Measurements from ENCODE around the gene KIF6. TPM values are rescaled to one million over a fixed set of nuclear protein-coding genes. Genes with fewer than 3 reads are reported as not detected.

Gene KIF6
- polyA plus RNA-seq, 3 donors: not detected

DNA sequence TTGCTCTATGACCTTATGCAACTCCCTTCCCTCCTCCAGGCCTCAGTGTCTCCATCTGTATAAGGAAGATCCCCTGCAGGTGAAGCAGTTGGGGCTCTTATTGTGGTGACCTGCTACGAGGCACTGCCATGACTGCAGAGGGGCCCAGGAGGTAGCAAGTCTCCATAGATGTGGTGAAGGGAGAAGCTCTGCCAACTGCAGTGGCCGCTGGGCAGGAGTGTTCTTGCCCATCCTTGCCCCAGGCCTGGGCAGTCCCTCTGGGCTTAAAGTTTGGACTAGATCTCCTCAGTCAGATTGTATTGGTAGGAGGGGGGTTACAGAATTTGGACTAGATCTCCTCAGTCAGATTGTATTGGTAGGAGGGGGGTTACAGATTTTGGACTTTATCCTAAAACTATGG lies 423.2 kb downstream of the KIF6 start:
- no peaks in the 10 kb centered on the region for H3K36me3 Mint-ChIP-seq
- H3K9me3 Mint-ChIP-seq: peaks cover 0 to 6% (median 0%) of the 10 kb centered on the region in 7 donors
- H2AFZ ChIP-seq (ENCODE audit: insufficient read depth, low read depth, low read length, poor library complexity, severe bottlenecking): no peak overlapping the region
- no peak overlapping the region for H3K9ac ChIP-seq (ENCODE audit: insufficient read depth, low read length, poor library complexity, severe bottlenecking)
- H3K27ac ChIP-seq (ENCODE audit: low read depth in 1 of 2, low read length in 2 of 2): no peak overlapping the region
- no peak overlapping the region for H3K27ac Mint-ChIP-seq
- intact Hi-C loops (cut with micrococcal nuclease): loop anchor here in 1 of 2 donors (10.0 kb wide), 1 partner anchor 77 kb away; the partner anchor contains the start of gene KCNK5
- 100% methylated on average over 2 of the region's 2 CpGs for WGBS (ENCODE audit: insufficient coverage)
- no peaks in the 10 kb centered on the region for H3K27me3 ChIP-seq (ENCODE audit: control insufficient read depth in 2 of 2, insufficient read depth in 2 of 2, low read length in 2 of 2)
- peaks cover 4 to 8% (median 7%) of the 10 kb centered on the region in 3 donors for H3K27me3 Mint-ChIP-seq (ENCODE audit: low read depth in 3 of 3)
- no peak for DNase-seq
- H3K4me1 Mint-ChIP-seq: peaks cover 18% of the 10 kb centered on the region
- no peak overlapping the region for H3K4me3 Mint-ChIP-seq
- H3K79me2 ChIP-seq (ENCODE audit: insufficient read depth, low read length): no peaks in the 10 kb centered on the region
- no peak overlapping the region for H3K4me2 ChIP-seq (replicated peaks; ENCODE audit: extremely low read depth, low read length, poor library complexity, severe bottlenecking)
- TF ChIP-seq CTCF (IDR thresholded peaks at IDR 0.05): no peak
- no peaks in the 10 kb centered on the region for H3K9me3 ChIP-seq (replicated peaks in 1 of 2; ENCODE audit: control insufficient read depth in 1 of 2, insufficient read depth in 1 of 2, low read length in 2 of 2)
- no peak overlapping the region for H3K4me3 ChIP-seq (replicated peaks in 1 of 3; ENCODE audit: low read depth in 2 of 3, low read length in 3 of 3)
- H3K4me1 ChIP-seq (ENCODE audit: control insufficient read depth in 1 of 2, insufficient read depth in 2 of 2, low read length in 2 of 2): peaks cover 8 to 15% of the 10 kb centered on the region in 2 donors
- no peaks in the 10 kb centered on the region for H4K20me1 ChIP-seq (ENCODE audit: insufficient read depth, low read length)
- H3K36me3 ChIP-seq (replicated peaks in 1 of 2; ENCODE audit: control insufficient read depth in 1 of 2, insufficient read depth in 2 of 2, low read length in 2 of 2): no peaks in the 10 kb centered on the region

DNA sequence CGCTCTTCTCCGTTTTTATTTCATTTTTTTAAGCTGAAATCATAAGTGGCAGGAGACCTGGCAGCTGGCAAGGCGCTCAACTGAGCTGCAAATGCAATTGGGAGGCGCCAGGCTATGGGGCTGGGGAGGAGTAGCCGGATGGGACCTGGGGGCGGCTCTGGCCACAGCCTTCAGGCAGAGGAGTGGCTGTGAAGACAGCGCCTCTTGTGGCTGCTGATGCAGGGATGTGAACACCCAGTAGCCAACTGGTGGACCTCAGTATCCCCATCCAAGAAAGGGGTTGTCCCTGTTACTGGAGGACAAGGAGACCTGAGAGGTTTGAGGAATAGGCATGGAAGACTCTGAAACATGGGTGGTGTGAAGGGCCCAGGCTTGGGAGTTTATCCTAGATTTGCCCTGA lies 423.6 kb downstream of the KIF6 start:
- intact Hi-C loops (cut with micrococcal nuclease): loop anchor here in 1 of 2 donors (10.0 kb wide), 1 partner anchor 77 kb away; the partner anchor contains the start of gene KCNK5
- DNase-seq: no peak
- H3K4me1 Mint-ChIP-seq: peaks cover 18% of the 10 kb centered on the region
- H3K4me2 ChIP-seq (replicated peaks; ENCODE audit: extremely low read depth, low read length, poor library complexity, severe bottlenecking): no peak overlapping the region
- no peaks in the 10 kb centered on the region for H3K36me3 ChIP-seq (replicated peaks in 1 of 2; ENCODE audit: control insufficient read depth in 1 of 2, insufficient read depth in 2 of 2, low read length in 2 of 2)
- no peak overlapping the region for H3K27ac Mint-ChIP-seq
- H3K27me3 Mint-ChIP-seq (ENCODE audit: low read depth in 3 of 3): peaks cover 4 to 8% (median 7%) of the 10 kb centered on the region in 3 donors
- WGBS (ENCODE audit: insufficient coverage): 93% methylated on average over 6 of the region's 7 CpGs
- H3K27ac ChIP-seq (ENCODE audit: low read depth in 1 of 2, low read length in 2 of 2): no peak overlapping the region
- H3K79me2 ChIP-seq (ENCODE audit: insufficient read depth, low read length): no peaks in the 10 kb centered on the region
- no peaks in the 10 kb centered on the region for H3K36me3 Mint-ChIP-seq
- peaks cover 8 to 15% of the 10 kb centered on the region in 2 donors for H3K4me1 ChIP-seq (ENCODE audit: control insufficient read depth in 1 of 2, insufficient read depth in 2 of 2, low read length in 2 of 2)
- peaks cover 0 to 6% (median 0%) of the 10 kb centered on the region in 7 donors for H3K9me3 Mint-ChIP-seq
- H3K9ac ChIP-seq (ENCODE audit: insufficient read depth, low read length, poor library complexity, severe bottlenecking): no peak overlapping the region
- H4K20me1 ChIP-seq (ENCODE audit: insufficient read depth, low read length): no peaks in the 10 kb centered on the region
- no peaks in the 10 kb centered on the region for H3K9me3 ChIP-seq (replicated peaks in 1 of 2; ENCODE audit: control insufficient read depth in 1 of 2, insufficient read depth in 1 of 2, low read length in 2 of 2)
- H3K4me3 Mint-ChIP-seq: no peak overlapping the region
- no peaks in the 10 kb centered on the region for H3K27me3 ChIP-seq (ENCODE audit: control insufficient read depth in 2 of 2, insufficient read depth in 2 of 2, low read length in 2 of 2)
- no peak overlapping the region for H2AFZ ChIP-seq (ENCODE audit: insufficient read depth, low read depth, low read length, poor library complexity, severe bottlenecking)
- TF ChIP-seq CTCF (IDR thresholded peaks at IDR 0.05): no peak
- H3K4me3 ChIP-seq (replicated peaks in 1 of 3; ENCODE audit: low read depth in 2 of 3, low read length in 3 of 3): no peak overlapping the region

Data from CD14-positive monocyte (primary cell).